ENCODE data around the gene LASP1.

- TF ChIP-seq CTCF (conservative IDR thresholded peaks at IDR 0.05; ENCODE audit: low read depth in 2 of 2) (no peak), EZH2 (IDR thresholded peaks at IDR 0.05; ENCODE audit: low read depth, unreplicated experiment) (no peak), POLR2AphosphoS5 (IDR thresholded peaks at IDR 0.05; ENCODE audit: low read depth) (no peak), EZH2phosphoT487 (IDR thresholded peaks at IDR 0.05; ENCODE audit: unreplicated experiment) (no peak)
Observed at GRCh38 chr17:38896346-38896954, 26.6 kb downstream of the LASP1 start.

All from GM23338 (cell line).